AG04450 (cell line): ENCODE measurements around the gene GPC6. TPM values are rescaled to one million over a fixed set of nuclear protein-coding genes. Genes with fewer than 3 reads are reported as not detected.

Experiments
- CTCF ChIA-PET: fragments of 300-600, 350-600 bp; formaldehyde crosslinking; extraction: SDS; loops from one replicate; lab custom pipeline; 2022; ENCODE audit warnings: antibody characterized with exemption, inconsistent platforms; lab: Charles Lee
- POLR2A ChIA-PET: fragments of 350-600 bp; formaldehyde crosslinking; extraction: SDS; loops from one replicate; lab custom pipeline; 2021; ENCODE audit warnings: antibody characterized with exemption, inconsistent platforms; lab: Yijun Ruan, JAX
- DNase-seq: peaks from one replicate; pipeline ENCODE4 v3.0.0-alpha.2; 2011; ENCODE audit warnings: low read depth, low spot score
- H3K27ac ChIP-seq: one replicate; pipeline ENCODE4 v1.5.1; 2012; ENCODE audit warnings: low read depth, low read length, control low read depth
- H3K27me3 ChIP-seq: one replicate; pipeline ENCODE4 v1.6.0; 2012; ENCODE audit warnings: low read length; ENCODE audit not compliant: control insufficient read depth, insufficient read depth
- H3K4me3 ChIP-seq: 2 replicates; pipeline ENCODE4 v1.5.1; 2011; ENCODE audit warnings: mild to moderate bottlenecking, low read depth, low read length, control low read depth
- H3K9me3 ChIP-seq: 2 replicates; pipeline ENCODE4 v1.5.1; 2012; ENCODE audit warnings: low read length; ENCODE audit not compliant: control insufficient read depth, insufficient read depth
- CTCF ChIP-seq: IDR thresholded peaks from 2 replicates; pipeline ENCODE4 v1.5.1; 2011; ENCODE audit warnings: low read depth, low read length, control low read depth, inconsistent platforms
- polyA plus RNA-seq: library from polyadenylated mRNA; depleted of rRNA; stranded (reverse); fragments of >200 nt; gene quantifications from 2 replicates; pipeline ENCODE4 v1.2.3, GENCODE V29; 2011

GPC6 gene
- polyA plus RNA-seq, 1 experiment = 40.4 TPM

GRCh38 chr13:93398167-93399035 is 171.8 kb downstream of the GPC6 start:
- no peak overlapping the region for H3K4me3 ChIP-seq
- ChIA-PET CTCF (interaction anchor here (0.6 kb wide), 1 partner anchor 208 kb away, joined by 3 read pairs; no protein-coding TSS in a partner anchor), POLR2A (interaction anchor here (0.6 kb wide), 1 partner anchor 9 kb away, joined by 4 read pairs; no protein-coding TSS in a partner anchor)
- H3K9me3 ChIP-seq = peaks cover 2% of the 10 kb centered on the region; the same call in 1 of the 2 replicates
- no peaks in the 10 kb centered on the region for H3K27me3 ChIP-seq
- H3K27ac ChIP-seq = no peak overlapping the region
- TF ChIP-seq CTCF = no peak
- no peak for DNase-seq

GRCh38 chr13:93399212-93399611 is 172.6 kb downstream of the GPC6 start:
- Histone ChIP-seq H3K9me3 (peaks cover 2% of the 10 kb centered on the region; the same call in 1 of the 2 replicates), H3K4me3 (no peak overlapping the region), H3K27ac (no peak overlapping the region), H3K27me3 (no peaks in the 10 kb centered on the region)
- no peak for TF ChIP-seq CTCF
- DNase-seq = no peak
- ChIA-PET CTCF (no interaction called here), POLR2A (no interaction called here)

- TF ChIP-seq CTCF = no peak
- H3K27ac ChIP-seq = no peak overlapping the region
- no peak for DNase-seq
- no peaks in the 10 kb centered on the region for H3K9me3 ChIP-seq
- CTCF ChIA-PET = no interaction called here
- no peaks in the 10 kb centered on the region for H3K27me3 ChIP-seq
- H3K4me3 ChIP-seq = no peak overlapping the region
- POLR2A ChIA-PET = no interaction called here
These were observed 179.5 kb downstream of the GPC6 start for GRCh38 chr13:93406136-93406535.

- ChIA-PET CTCF (no interaction called here), POLR2A (no interaction called here)
- no peak overlapping the region for H3K27ac ChIP-seq
- H3K9me3 ChIP-seq = no peaks in the 10 kb centered on the region
- TF ChIP-seq CTCF = no peak
- DNase-seq = no peak
- H3K4me3 ChIP-seq = no peak overlapping the region
- H3K27me3 ChIP-seq = no peaks in the 10 kb centered on the region
These were observed 180.9 kb downstream of the GPC6 start for GRCh38 chr13:93407551-93407950.

- no peak for DNase-seq
- TF ChIP-seq CTCF = no peak
- ChIA-PET POLR2A (no interaction called here), CTCF (no interaction called here)
- no peaks in the 10 kb centered on the region for H3K27me3 ChIP-seq
- no peaks in the 10 kb centered on the region for H3K9me3 ChIP-seq
- no peak overlapping the region for H3K4me3 ChIP-seq
- no peak overlapping the region for H3K27ac ChIP-seq
These were observed 182.4 kb downstream of the GPC6 start for GRCh38 chr13:93409001-93409400.
